PC-9 (cell line): ENCODE results near the gene CCDC33.

Experiments
- CTCF ChIP-seq: fragments of 200-600 bp; sonication (generic); conservative IDR thresholded peaks from 2 replicates; pipeline ENCODE4 v1.6.1; 2017; ENCODE audit warnings: mixed run types, antibody characterized with exemption, mild to moderate bottlenecking, moderate library complexity
- EZH2 ChIP-seq: fragments of 200-600 bp; sonication (generic); IDR thresholded peaks from 2 replicates; pipeline ENCODE4 v1.8.0; 2017; ENCODE audit warnings: antibody characterized with exemption, low read depth

GRCh38 chr15:74383695-74384565, 147.8 kb downstream of the CCDC33 start:
- TF ChIP-seq CTCF (no peak), EZH2 (no peak)
